ENCODE data around the gene ZG16.

The ZG16 gene

GRCh38 chr16:29806641-29807425 is 28.8 kb downstream of the ZG16 start:
- H3K9ac ChIP-seq (ENCODE audit: low read length): peak overlapping the region; percentile 83
- peaks cover 34% of the 10 kb centered on the region for H3K4me1 ChIP-seq (ENCODE audit: control insufficient read depth, low read depth, low read length)
- no peaks in the 10 kb centered on the region for H3K9me3 ChIP-seq (ENCODE audit: control insufficient read depth, low read depth, low read length)
- H3K4me3 ChIP-seq (ENCODE audit: low read length): peak overlapping the region; percentile 86
- no peaks in the 10 kb centered on the region for H3K27me3 ChIP-seq (ENCODE audit: control insufficient read depth, insufficient read depth, low read length)
- H3K27ac ChIP-seq (ENCODE audit: low read length): no peak overlapping the region
- H3K36me3 ChIP-seq (ENCODE audit: control insufficient read depth, low read depth, low read length): peaks cover 37% of the 10 kb centered on the region

GRCh38 chr16:29807426-29808218 is 29.6 kb downstream of the ZG16 start:
- Histone ChIP-seq H3K4me1 (ENCODE audit: control insufficient read depth, low read depth, low read length) (peaks cover 35% of the 10 kb centered on the region), H3K27ac (ENCODE audit: low read length) (no peak overlapping the region), H3K9ac (ENCODE audit: low read length) (peak overlapping the region; percentile 83), H3K9me3 (ENCODE audit: control insufficient read depth, low read depth, low read length) (no peaks in the 10 kb centered on the region), H3K4me3 (ENCODE audit: low read length) (peak overlapping the region; percentile 86), H3K27me3 (ENCODE audit: control insufficient read depth, insufficient read depth, low read length) (no peaks in the 10 kb centered on the region), H3K36me3 (ENCODE audit: control insufficient read depth, low read depth, low read length) (peaks cover 31% of the 10 kb centered on the region)

GRCh38 chr16:29808219-29808900 is 30.3 kb downstream of the ZG16 start:
- no peaks in the 10 kb centered on the region for H3K9me3 ChIP-seq (ENCODE audit: control insufficient read depth, low read depth, low read length)

GRCh38 chr16:29809031-29809747 is 31.1 kb downstream of the ZG16 start:
- Histone ChIP-seq H3K36me3 (ENCODE audit: control insufficient read depth, low read depth, low read length) (peaks cover 19% of the 10 kb centered on the region), H3K27ac (ENCODE audit: low read length) (no peak overlapping the region), H3K4me3 (ENCODE audit: low read length) (peak overlapping the region; percentile 86), H3K9me3 (ENCODE audit: control insufficient read depth, low read depth, low read length) (no peaks in the 10 kb centered on the region), H3K9ac (ENCODE audit: low read length) (no peak overlapping the region), H3K27me3 (ENCODE audit: control insufficient read depth, insufficient read depth, low read length) (no peaks in the 10 kb centered on the region), H3K4me1 (ENCODE audit: control insufficient read depth, low read depth, low read length) (peaks cover 47% of the 10 kb centered on the region)

More at GRCh38 chr16:29808219-29808900, 30.3 kb downstream of the ZG16 start:
- Histone ChIP-seq H3K27ac (ENCODE audit: low read length) (no peak overlapping the region), H3K9ac (ENCODE audit: low read length) (peak overlapping the region; percentile 83), H3K36me3 (ENCODE audit: control insufficient read depth, low read depth, low read length) (peaks cover 24% of the 10 kb centered on the region), H3K27me3 (ENCODE audit: control insufficient read depth, insufficient read depth, low read length) (no peaks in the 10 kb centered on the region), H3K4me3 (ENCODE audit: low read length) (peak overlapping the region; percentile 86), H3K4me1 (ENCODE audit: control insufficient read depth, low read depth, low read length) (peaks cover 42% of the 10 kb centered on the region)

- Histone ChIP-seq H3K9me3 (ENCODE audit: control insufficient read depth, low read depth, low read length) (no peaks in the 10 kb centered on the region), H3K27ac (ENCODE audit: low read length) (no peak overlapping the region), H3K4me1 (ENCODE audit: control insufficient read depth, low read depth, low read length) (peaks cover 42% of the 10 kb centered on the region), H3K27me3 (ENCODE audit: control insufficient read depth, insufficient read depth, low read length) (no peaks in the 10 kb centered on the region), H3K9ac (ENCODE audit: low read length) (no peak overlapping the region), H3K36me3 (ENCODE audit: control insufficient read depth, low read depth, low read length) (peaks cover 16% of the 10 kb centered on the region), H3K4me3 (ENCODE audit: low read length) (peak overlapping the region; percentile 81)
Observed at GRCh38 chr16:29809850-29810698, 32.0 kb downstream of the ZG16 start.

GRCh38 chr16:29810699-29811169 is 32.7 kb downstream of the ZG16 start:
- peaks cover 16% of the 10 kb centered on the region for H3K36me3 ChIP-seq (ENCODE audit: control insufficient read depth, low read depth, low read length)
- H3K27me3 ChIP-seq (ENCODE audit: control insufficient read depth, insufficient read depth, low read length): no peaks in the 10 kb centered on the region
- H3K9ac ChIP-seq (ENCODE audit: low read length): peak overlapping the region; percentile 31
- no peaks in the 10 kb centered on the region for H3K9me3 ChIP-seq (ENCODE audit: control insufficient read depth, low read depth, low read length)
- peak overlapping the region; percentile 81 for H3K4me3 ChIP-seq (ENCODE audit: low read length)
- H3K27ac ChIP-seq (ENCODE audit: low read length): no peak overlapping the region
- peaks cover 42% of the 10 kb centered on the region for H3K4me1 ChIP-seq (ENCODE audit: control insufficient read depth, low read depth, low read length)

GRCh38 chr16:29811170-29811895 is 33.3 kb downstream of the ZG16 start:
- H3K9ac ChIP-seq (ENCODE audit: low read length): peak overlapping the region; percentile 72
- H3K4me3 ChIP-seq (ENCODE audit: low read length): peak overlapping the region; percentile 81
- H3K9me3 ChIP-seq (ENCODE audit: control insufficient read depth, low read depth, low read length): no peaks in the 10 kb centered on the region
- H3K27ac ChIP-seq (ENCODE audit: low read length): peak overlapping the region; percentile 60
- H3K4me1 ChIP-seq (ENCODE audit: control insufficient read depth, low read depth, low read length): peaks cover 42% of the 10 kb centered on the region
- H3K27me3 ChIP-seq (ENCODE audit: control insufficient read depth, insufficient read depth, low read length): no peaks in the 10 kb centered on the region
- H3K36me3 ChIP-seq (ENCODE audit: control insufficient read depth, low read depth, low read length): peaks cover 16% of the 10 kb centered on the region

- peaks cover 42% of the 10 kb centered on the region for H3K4me1 ChIP-seq (ENCODE audit: control insufficient read depth, low read depth, low read length)
- H3K27ac ChIP-seq (ENCODE audit: low read length): peak within 1 kb of the TSS; percentile 60
- H3K27me3 ChIP-seq (ENCODE audit: control insufficient read depth, insufficient read depth, low read length): no peaks in the 10 kb centered on the region
- peak within 1 kb of the TSS; percentile 81 for H3K4me3 ChIP-seq (ENCODE audit: low read length)
- H3K9ac ChIP-seq (ENCODE audit: low read length): peak within 1 kb of the TSS; percentile 72
- H3K9me3 ChIP-seq (ENCODE audit: control insufficient read depth, low read depth, low read length): no peaks in the 10 kb centered on the region
- H3K36me3 ChIP-seq (ENCODE audit: control insufficient read depth, low read depth, low read length): peaks cover 16% of the 10 kb centered on the region
Observed at GRCh38 chr16:29811896-29812665, 34.0 kb downstream of the ZG16 start, which contains the start of gene PRRT2. PRRT2 (plus strand) TSS chr16:29812193; CDS start chr16:29813055, 862 bp downstream.

GRCh38 chr16:29812754-29813643 is 34.9 kb downstream of the ZG16 start:
- Histone ChIP-seq H3K4me3 (ENCODE audit: low read length) (peak overlapping the region; percentile 81), H3K4me1 (ENCODE audit: control insufficient read depth, low read depth, low read length) (peaks cover 42% of the 10 kb centered on the region), H3K9me3 (ENCODE audit: control insufficient read depth, low read depth, low read length) (no peaks in the 10 kb centered on the region), H3K36me3 (ENCODE audit: control insufficient read depth, low read depth, low read length) (peaks cover 18% of the 10 kb centered on the region), H3K27ac (ENCODE audit: low read length) (no peak overlapping the region), H3K9ac (ENCODE audit: low read length) (peak overlapping the region; percentile 72), H3K27me3 (ENCODE audit: control insufficient read depth, insufficient read depth, low read length) (no peaks in the 10 kb centered on the region)
